Measurements from ENCODE around the gene OLIG2. TPM values are rescaled to one million over a fixed set of nuclear protein-coding genes. Genes with fewer than 3 reads are reported as not detected.

The OLIG2 gene
- total and polyA plus RNA-seq, 2 of the 13 experiments (the other 11 are each of a cell fraction or from before 2014, with no cell fraction given): not detected

GRCh38 chr21:33024201-33025103 is 1.3 kb upstream of the OLIG2 start:
- Histone ChIP-seq H3K9ac (ENCODE audit: insufficient read depth, low read depth, low read length) (no peak overlapping the region), H3K27ac (ENCODE audit: extremely low read length, insufficient read depth, low read length) (no peak overlapping the region), H3K4me1 (ENCODE audit: insufficient read depth, low read length) (no peaks in the 10 kb centered on the region), H3K4me2 (ENCODE audit: low read depth, low read length) (no peak overlapping the region), H3K79me2 (ENCODE audit: insufficient read depth, low read length) (no peaks in the 10 kb centered on the region), H3K9me3 (ENCODE audit: low read length) (no peaks in the 10 kb centered on the region), H3K4me3 (replicated peaks in 1 of 3; ENCODE audit: insufficient read depth in 1 of 3, low read depth in 2 of 3, low read length in 3 of 3) (no peak overlapping the region), H2AFZ (ENCODE audit: low read length) (no peak overlapping the region), H3K36me3 (replicated peaks in 1 of 2; ENCODE audit: control insufficient read depth in 1 of 2, insufficient read depth in 2 of 2, low read length in 2 of 2) (no peaks in the 10 kb centered on the region), H4K20me1 (ENCODE audit: insufficient read depth, low read length) (no peaks in the 10 kb centered on the region), H3K27me3 (ENCODE audit: control insufficient read depth in 1 of 2, insufficient read depth in 2 of 2, low read length in 2 of 2) (peaks cover 20 to 92% of the 10 kb centered on the region in 2 experiments)
- no TSS peak for BruUV-seq (replicated peaks)
- intact Hi-C loops (cut with micrococcal nuclease; ENCODE audit: unreplicated experiment): no loop called here
- TF ChIP-seq TSC22D2 (CRISPR knock-in tag; IDR thresholded peaks at IDR 0.05; ENCODE audit: borderline replicate concordance): no peak
- TF ChIP-seq ZNF629 (CRISPR knock-in tag; conservative IDR thresholded peaks at IDR 0.05): peak; percentile 28; the same call in 1 of the 2 replicates
- TF ChIP-seq SKI (IDR thresholded peaks at IDR 0.05; ENCODE audit: partially characterized antibody): no peak
- TF ChIP-seq PHF21A (CRISPR knock-in tag; IDR thresholded peaks at IDR 0.05): no peak
- TF ChIP-seq KDM5A (IDR thresholded peaks at IDR 0.05; ENCODE audit: borderline replicate concordance, low read length): no peak
- TF ChIP-seq U2AF2 (IDR thresholded peaks at IDR 0.05; ENCODE audit: low read depth, low read length): no peak
- TF ChIP-seq ZNF691 (CRISPR knock-in tag; IDR thresholded peaks at IDR 0.05; ENCODE audit: borderline replicate concordance, low read depth): no peak
- 40% methylated on average over 28 of the region's 40 CpGs for WGBS (ENCODE audit: low lambda C conversion rate)
- ATAC-seq: no peak
- ChIA-PET POLR2A (no interaction called here), CTCF (ENCODE audit: low intra/inter-chr PET ratio, low total read pairs) (no interaction called here)
- in situ Hi-C loops (cut with HindIII; ENCODE audit: extremely low pct_ligation_motif_present, low pct_unique_long_range_greater_than_20kb): no loop called here
- no peak for DNase-seq (ENCODE audit: low spot score)
- no peak for FAIRE-seq

Data from HepG2 (cell line).